Endodermal cell (in vitro differentiated cells): ENCODE results near the gene HTR6. TPM values are rescaled to one million over a fixed set of nuclear protein-coding genes. Genes with fewer than 3 reads are reported as not detected.
A peak's percentile ranks its signal among the peaks of the same experiment; 100 is the strongest.

Experiments used
- DNase-seq: peaks from one replicate; pipeline ENCODE4 v3.0.0-alpha.2; 2017
- H3K27ac ChIP-seq: 2 replicates; pipeline ENCODE4 v1.5.1; 2013; ENCODE audit warnings: mild to moderate bottlenecking, low read depth, low read length, moderate library complexity
- H3K27me3 ChIP-seq: 2 replicates; pipeline ENCODE4 v1.6.1; 2013; ENCODE audit warnings: mild to moderate bottlenecking, low read length, moderate library complexity; ENCODE audit not compliant: insufficient read depth, control insufficient read depth, poor library complexity, severe bottlenecking
- H3K36me3 ChIP-seq: 2 replicates; pipeline ENCODE4 v1.7.0; 2013; ENCODE audit warnings: mild to moderate bottlenecking, low read length, moderate library complexity; ENCODE audit not compliant: control insufficient read depth, insufficient read depth
- H3K4me1 ChIP-seq: one replicate; pipeline ENCODE4 v1.7.0; 2013; ENCODE audit warnings: low read length; ENCODE audit not compliant: control insufficient read depth, insufficient read depth
- H3K4me3 ChIP-seq: 2 replicates; pipeline ENCODE4 v1.5.1; 2013; ENCODE audit warnings: mild to moderate bottlenecking, low read length, moderate library complexity
- H3K9ac ChIP-seq: 2 replicates; pipeline ENCODE4 v1.6.1; 2013; ENCODE audit warnings: mild to moderate bottlenecking, low read length, moderate library complexity; ENCODE audit not compliant: poor library complexity, severe bottlenecking; ENCODE audit errors: extremely low read depth
- H3K9me3 ChIP-seq: 2 replicates; pipeline ENCODE4 v1.6.1; 2013; ENCODE audit warnings: mild to moderate bottlenecking, low read length, moderate library complexity; ENCODE audit not compliant: control insufficient read depth
- H3K27ac Mint-ChIP-seq: 2 replicates; pipeline ENCODE4 v1.8.0; 2020; ENCODE audit warnings: mixed read lengths
- H3K27me3 Mint-ChIP-seq: 2 replicates; pipeline ENCODE4 v1.8.0; 2021; ENCODE audit warnings: mild to moderate bottlenecking, mixed read lengths; ENCODE audit not compliant: insufficient read depth
- H3K36me3 Mint-ChIP-seq: 2 replicates; pipeline ENCODE4 v1.8.0; 2020; ENCODE audit warnings: low read depth, mixed read lengths
- H3K4me1 Mint-ChIP-seq: 2 replicates; pipeline ENCODE4 v1.8.0; 2020; ENCODE audit warnings: mixed read lengths
- H3K4me3 Mint-ChIP-seq: 2 replicates; pipeline ENCODE4 v1.8.0; 2020; ENCODE audit warnings: mild to moderate bottlenecking, moderate library complexity, mixed read lengths
- H3K9me3 Mint-ChIP-seq: 2 replicates; pipeline ENCODE4 v1.8.0; 2020; ENCODE audit warnings: mild to moderate bottlenecking, mixed read lengths
- WGBS, 2 experiments: methylation state at CpG; one replicate each; pipeline versions ENCODE4 v1.1.5 to v1.1.7; 2013; ENCODE audit warnings: missing lambda C conversion rate in 2 of 2, mixed read lengths in 1 of 2; ENCODE audit not compliant: insufficient coverage in 1 of 2, insufficient read length in 1 of 2; 5-methylcytosine and 5-hydroxymethylcytosine counted together
- total RNA-seq, 2 donors: library from RNA; stranded (reverse); fragmentation: NEBNext Ultra II Directional in 1 of 2; extraction: Animal tissue kit (Norgen Biotek cat#: 25700) in 1 of 2; gene quantifications; 2 replicates in 1 of 2; 3 replicates in 1 of 2; pipeline ENCODE4 v1.2.1, GENCODE V29; 2021
- TF ChIP-seq, protein P1 (sequence below): fragments of 200-600 bp; sonication (generic); conservative IDR thresholded peaks from 2 replicates; pipeline ENCODE4 v1.5.0; 2021; ENCODE audit warnings: antibody characterized with exemption, mild to moderate bottlenecking

HTR6 gene
- total RNA-seq, 2 donors from 2014 or later = 0.31 TPM; not detected in 1

DNA sequence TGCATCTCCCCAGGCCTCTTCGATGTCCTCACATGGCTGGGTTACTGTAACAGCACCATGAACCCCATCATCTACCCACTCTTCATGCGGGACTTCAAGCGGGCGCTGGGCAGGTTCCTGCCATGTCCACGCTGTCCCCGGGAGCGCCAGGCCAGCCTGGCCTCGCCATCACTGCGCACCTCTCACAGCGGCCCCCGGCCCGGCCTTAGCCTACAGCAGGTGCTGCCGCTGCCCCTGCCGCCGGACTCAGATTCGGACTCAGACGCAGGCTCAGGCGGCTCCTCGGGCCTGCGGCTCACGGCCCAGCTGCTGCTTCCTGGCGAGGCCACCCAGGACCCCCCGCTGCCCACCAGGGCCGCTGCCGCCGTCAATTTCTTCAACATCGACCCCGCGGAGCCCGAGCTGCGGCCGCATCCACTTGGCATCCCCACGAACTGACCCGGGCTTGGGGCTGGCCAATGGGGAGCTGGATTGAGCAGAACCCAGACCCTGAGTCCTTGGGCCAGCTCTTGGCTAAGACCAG, 14.3 kb downstream of the HTR6 start:
- no peak for DNase-seq
- no peak overlapping the region for H3K27ac ChIP-seq
- H3K9me3 ChIP-seq = no peaks in the 10 kb centered on the region
- TF ChIP-seq, protein P1, sequence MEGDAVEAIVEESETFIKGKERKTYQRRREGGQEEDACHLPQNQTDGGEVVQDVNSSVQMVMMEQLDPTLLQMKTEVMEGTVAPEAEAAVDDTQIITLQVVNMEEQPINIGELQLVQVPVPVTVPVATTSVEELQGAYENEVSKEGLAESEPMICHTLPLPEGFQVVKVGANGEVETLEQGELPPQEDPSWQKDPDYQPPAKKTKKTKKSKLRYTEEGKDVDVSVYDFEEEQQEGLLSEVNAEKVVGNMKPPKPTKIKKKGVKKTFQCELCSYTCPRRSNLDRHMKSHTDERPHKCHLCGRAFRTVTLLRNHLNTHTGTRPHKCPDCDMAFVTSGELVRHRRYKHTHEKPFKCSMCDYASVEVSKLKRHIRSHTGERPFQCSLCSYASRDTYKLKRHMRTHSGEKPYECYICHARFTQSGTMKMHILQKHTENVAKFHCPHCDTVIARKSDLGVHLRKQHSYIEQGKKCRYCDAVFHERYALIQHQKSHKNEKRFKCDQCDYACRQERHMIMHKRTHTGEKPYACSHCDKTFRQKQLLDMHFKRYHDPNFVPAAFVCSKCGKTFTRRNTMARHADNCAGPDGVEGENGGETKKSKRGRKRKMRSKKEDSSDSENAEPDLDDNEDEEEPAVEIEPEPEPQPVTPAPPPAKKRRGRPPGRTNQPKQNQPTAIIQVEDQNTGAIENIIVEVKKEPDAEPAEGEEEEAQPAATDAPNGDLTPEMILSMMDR = no peak
- H3K27ac Mint-ChIP-seq = no peak overlapping the region
- H3K4me1 ChIP-seq = no peaks in the 10 kb centered on the region
- no peak overlapping the region for H3K9ac ChIP-seq
- no peak overlapping the region for H3K4me3 ChIP-seq
- H3K27me3 Mint-ChIP-seq = peaks cover 28% of the 10 kb centered on the region
- H3K27me3 ChIP-seq = peaks cover 24% of the 10 kb centered on the region
- no peaks in the 10 kb centered on the region for H3K4me1 Mint-ChIP-seq
- H3K9me3 Mint-ChIP-seq = no peaks in the 10 kb centered on the region
- no peak overlapping the region for H3K4me3 Mint-ChIP-seq
- no peaks in the 10 kb centered on the region for H3K36me3 Mint-ChIP-seq
- WGBS, 2 experiments = 94 to 98% methylated on average over 19 to 34 of the region's 34 CpGs
- no peaks in the 10 kb centered on the region for H3K36me3 ChIP-seq

DNA sequence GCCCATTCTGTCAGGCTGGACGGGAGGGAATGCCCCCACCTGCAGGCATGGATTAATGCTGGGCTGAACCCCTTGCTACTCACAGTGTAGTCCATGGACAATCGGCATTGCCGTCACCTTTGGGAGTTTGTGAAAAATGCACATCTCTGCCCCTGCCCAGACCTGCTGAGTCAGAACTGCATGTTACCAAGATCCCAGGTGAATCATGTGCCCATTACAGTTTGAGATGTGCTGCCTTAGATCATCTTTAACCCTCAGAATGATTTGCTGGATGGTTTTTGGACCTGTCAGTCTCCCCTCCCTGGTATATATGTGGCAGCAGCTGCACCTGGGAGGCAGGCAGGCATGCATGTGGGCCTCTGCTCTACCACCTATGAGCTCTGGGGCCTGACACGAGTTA, 15.0 kb downstream of the HTR6 start:
- no peak overlapping the region for H3K4me3 ChIP-seq
- no peaks in the 10 kb centered on the region for H3K4me1 Mint-ChIP-seq
- H3K4me3 Mint-ChIP-seq = no peak overlapping the region
- no peak overlapping the region for H3K27ac ChIP-seq
- no peaks in the 10 kb centered on the region for H3K4me1 ChIP-seq
- H3K9me3 Mint-ChIP-seq = no peaks in the 10 kb centered on the region
- H3K27ac Mint-ChIP-seq = no peak overlapping the region
- no peaks in the 10 kb centered on the region for H3K36me3 ChIP-seq
- no peaks in the 10 kb centered on the region for H3K36me3 Mint-ChIP-seq
- peaks cover 22% of the 10 kb centered on the region for H3K27me3 ChIP-seq
- no peaks in the 10 kb centered on the region for H3K9me3 ChIP-seq
- H3K9ac ChIP-seq = no peak overlapping the region
- H3K27me3 Mint-ChIP-seq = peaks cover 25% of the 10 kb centered on the region
- TF ChIP-seq, protein P1 = no peak
- WGBS, 2 experiments = 84 to 85% methylated on average over 4 of the region's 4 CpGs
- no peak for DNase-seq

DNA sequence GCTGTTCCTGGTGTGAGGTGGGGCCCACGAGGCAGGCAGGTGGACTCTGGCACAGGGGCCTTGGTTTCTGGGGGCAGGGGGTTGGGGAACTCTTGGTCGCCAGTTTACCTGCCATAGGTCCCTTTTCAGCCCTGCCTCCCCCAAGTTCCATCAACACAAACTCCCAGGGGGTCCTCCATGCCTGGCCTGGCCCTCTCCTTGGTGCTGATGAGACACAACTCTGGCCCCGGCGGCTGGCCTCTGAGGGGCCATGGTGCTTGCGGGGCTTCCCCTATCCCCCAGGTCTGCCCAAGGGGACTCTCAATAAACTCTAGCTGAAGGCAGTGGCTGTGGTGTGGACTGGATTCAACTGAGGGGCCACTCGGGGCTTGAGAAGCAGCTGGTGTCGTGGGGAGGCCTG, 16.0 kb downstream of the HTR6 start:
- Histone ChIP-seq H3K27me3 (peaks cover 13% of the 10 kb centered on the region), H3K9me3 (no peaks in the 10 kb centered on the region), H3K4me3 (no peak overlapping the region), H3K27ac (no peak overlapping the region), H3K4me1 (no peaks in the 10 kb centered on the region), H3K36me3 (no peaks in the 10 kb centered on the region), H3K9ac (no peak overlapping the region)
- Mint-ChIP-seq H3K4me3 (no peak overlapping the region), H3K4me1 (no peaks in the 10 kb centered on the region), H3K27me3 (peaks cover 16% of the 10 kb centered on the region), H3K9me3 (no peaks in the 10 kb centered on the region), H3K27ac (no peak overlapping the region), H3K36me3 (no peaks in the 10 kb centered on the region)
- TF ChIP-seq, protein P1 = no peak
- peak; percentile 72 for DNase-seq
- WGBS, 2 experiments = 70 to 84% methylated on average over 2 to 7 of the region's 7 CpGs
